Islet precursor cell (in vitro differentiated cells): ENCODE results near the gene FOXK1.
"Not testable (repeated sequence)": the region's sequence is repeated elsewhere in the genome, so short reads cannot be mapped to it uniquely, and the experiment has no call there.

Source experiments
- DNase-seq: peaks from one replicate; pipeline ENCODE4 v3.0.0-alpha.2; 2018

FOXK1 gene

GRCh38 chr7:4667776-4668509 lies 14.2 kb upstream of the FOXK1 start:
- DNase-seq: no peak

- no peak for DNase-seq
Observed at GRCh38 chr7:4668510-4668847, 13.6 kb upstream of the FOXK1 start.

- DNase-seq: no peak
Observed at GRCh38 chr7:4670791-4671190, 11.3 kb upstream of the FOXK1 start.

- DNase-seq: no peak
Observed at GRCh38 chr7:4675771-4676367, 6.2 kb upstream of the FOXK1 start.

GRCh38 chr7:4677518-4677917 lies 4.6 kb upstream of the FOXK1 start:
- not testable (repeated sequence) for DNase-seq

- DNase-seq: no peak
Observed at GRCh38 chr7:4681218-4681851, 760 bp upstream of the FOXK1 start.

GRCh38 chr7:4682621-4683042 lies 537 bp downstream of the FOXK1 start:
- DNase-seq: peak; percentile 74

DNA sequence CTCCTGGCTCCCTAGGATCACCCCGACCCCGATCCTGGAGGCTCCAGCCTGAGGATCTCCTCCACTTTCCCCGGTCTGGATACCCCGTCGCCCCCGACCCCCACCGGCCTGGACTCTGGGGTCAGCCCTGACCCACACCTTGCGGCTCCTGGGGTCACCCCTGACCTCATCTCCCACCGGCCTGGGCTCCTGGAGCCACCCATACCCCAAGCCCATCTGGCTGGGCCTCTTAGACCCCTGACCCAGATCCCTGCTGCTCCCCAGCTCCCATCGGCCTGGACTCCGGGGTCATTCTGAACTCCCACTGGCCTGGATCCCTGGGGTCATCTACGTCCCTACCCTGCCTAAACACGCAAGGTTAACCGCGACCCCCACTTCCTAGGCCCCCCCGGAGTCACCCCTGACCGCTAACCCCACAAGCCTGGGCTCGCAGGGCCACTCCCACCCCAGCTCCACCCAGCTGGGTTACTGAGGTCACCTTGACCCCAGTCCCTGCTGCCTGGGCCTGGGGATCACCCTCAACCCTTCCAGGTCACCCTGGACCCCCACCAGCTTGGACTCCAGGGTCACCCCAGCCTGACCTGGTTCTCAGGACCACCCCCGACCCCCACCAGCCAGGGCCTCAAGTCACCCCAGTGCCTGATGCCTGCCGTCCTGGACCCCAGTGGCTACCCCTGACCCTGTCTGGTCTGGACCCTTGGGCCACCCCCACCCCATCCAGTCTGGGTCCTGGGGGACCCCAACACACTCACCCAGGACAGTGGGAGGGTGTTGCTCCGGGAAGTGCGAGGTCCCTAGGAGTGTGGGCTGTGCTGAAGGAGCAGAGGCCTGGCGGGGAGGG lies 1.2 kb downstream of the FOXK1 start:
- no peak for DNase-seq

GRCh38 chr7:4683884-4684565 lies 1.9 kb downstream of the FOXK1 start:
- peak; percentile 71 for DNase-seq

DNA sequence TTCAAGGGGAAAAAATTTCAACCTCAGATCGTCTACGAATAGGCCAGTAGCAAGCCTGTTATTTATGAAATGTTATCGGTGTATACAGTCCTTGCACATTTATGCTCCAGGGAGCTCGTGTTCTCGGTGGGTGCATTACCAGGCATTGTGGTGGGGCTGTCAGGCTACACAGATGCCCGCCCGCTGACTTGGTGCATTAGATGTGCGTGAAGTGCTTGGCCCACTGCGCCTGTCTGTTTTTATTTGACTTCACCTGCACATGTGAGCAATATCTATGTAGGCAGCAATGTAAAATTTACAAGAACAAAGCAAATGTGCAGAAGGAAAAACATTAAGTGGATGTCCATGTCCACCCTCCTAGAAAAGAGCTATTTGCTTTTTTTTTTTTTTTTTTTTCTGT lies 2.8 kb downstream of the FOXK1 start:
- DNase-seq: no peak

GRCh38 chr7:4685676-4686075 lies 3.6 kb downstream of the FOXK1 start:
- DNase-seq: not testable (repeated sequence)

DNA sequence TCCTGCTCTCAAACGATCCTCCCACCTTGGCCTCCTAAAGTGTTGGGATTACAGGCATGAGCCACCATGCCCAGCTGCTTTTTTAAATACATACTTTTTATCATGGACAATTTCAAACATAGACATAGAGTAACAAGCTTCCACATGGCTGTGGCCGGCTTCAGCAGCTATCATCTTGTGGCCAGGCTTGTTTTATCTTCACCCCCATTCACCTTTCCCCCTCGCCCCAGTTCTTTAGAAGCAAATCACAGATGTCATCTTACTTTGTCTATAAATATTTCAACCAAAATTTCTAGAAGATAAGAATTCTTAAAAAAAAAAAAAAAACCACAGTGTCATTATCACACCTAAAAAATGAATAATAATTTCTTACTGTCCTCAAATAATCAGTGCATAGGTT lies 5.9 kb downstream of the FOXK1 start:
- DNase-seq: no peak

GRCh38 chr7:4689151-4689550 lies 7.1 kb downstream of the FOXK1 start:
- no peak for DNase-seq

GRCh38 chr7:4689668-4690067 lies 7.6 kb downstream of the FOXK1 start:
- DNase-seq: no peak

DNA sequence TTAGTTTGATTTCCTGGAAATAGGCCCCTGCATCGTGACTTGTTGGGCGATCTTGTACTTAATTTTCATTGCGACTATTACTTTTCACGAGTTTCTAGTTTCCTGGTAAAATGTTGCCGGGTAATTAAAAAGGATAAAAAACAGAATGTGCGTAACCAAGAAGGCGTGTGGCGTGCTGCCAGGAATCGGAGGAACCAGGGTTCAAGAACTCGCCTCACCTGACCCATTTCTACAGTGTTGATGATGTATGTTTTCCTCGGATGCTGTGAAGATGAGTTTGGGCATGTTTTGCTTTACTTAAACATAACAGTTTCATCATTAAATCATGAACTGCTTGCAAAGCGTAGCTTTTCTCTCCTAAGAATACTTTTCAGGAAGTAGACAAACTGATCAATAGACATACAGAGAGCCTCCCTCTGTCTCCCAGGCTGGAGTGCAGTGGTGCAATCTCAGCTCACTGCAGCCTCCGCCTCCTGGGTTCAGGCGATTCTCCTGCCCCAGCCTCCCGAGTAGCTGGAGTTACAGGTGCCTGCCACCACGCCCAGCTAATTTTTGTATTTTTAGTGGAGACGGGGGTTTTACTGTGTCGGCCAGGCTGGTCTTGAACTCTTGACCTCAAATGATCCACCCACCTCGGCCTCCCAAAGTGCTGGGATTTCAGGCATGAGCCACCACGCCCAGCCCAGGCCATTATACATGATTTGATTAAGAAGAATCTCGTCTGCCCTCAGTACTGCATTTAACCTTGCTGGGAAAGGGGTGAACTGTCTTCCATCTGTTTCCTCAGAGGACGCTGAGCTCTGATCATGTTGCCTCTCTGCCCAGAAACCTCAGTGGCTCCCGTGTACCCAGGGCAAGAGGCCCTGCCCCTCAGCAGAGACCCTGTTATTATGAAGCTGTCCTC lies 9.1 kb downstream of the FOXK1 start:
- DNase-seq: no peak

DNA sequence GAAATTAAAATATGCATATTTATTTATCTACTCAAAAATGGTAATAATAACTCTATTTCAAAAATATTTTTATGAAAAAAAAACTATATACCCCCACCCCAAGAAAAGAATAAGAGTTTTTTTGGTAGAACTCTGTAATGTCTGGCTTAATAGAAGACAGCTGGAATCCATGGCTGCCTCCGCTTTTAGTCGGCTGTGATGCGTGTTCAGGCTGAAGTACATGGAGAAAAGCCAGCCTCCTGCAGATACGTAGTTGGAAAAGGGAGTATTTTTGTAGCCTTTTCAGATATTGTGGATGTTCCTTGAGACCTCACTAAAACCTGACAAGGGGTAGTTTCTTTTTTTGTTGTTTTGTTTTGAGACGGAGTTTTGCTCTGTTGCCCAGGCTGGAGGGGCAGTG lies 10.0 kb downstream of the FOXK1 start:
- no peak for DNase-seq

GRCh38 chr7:4692622-4693021 lies 10.5 kb downstream of the FOXK1 start:
- not testable (repeated sequence) for DNase-seq

DNA sequence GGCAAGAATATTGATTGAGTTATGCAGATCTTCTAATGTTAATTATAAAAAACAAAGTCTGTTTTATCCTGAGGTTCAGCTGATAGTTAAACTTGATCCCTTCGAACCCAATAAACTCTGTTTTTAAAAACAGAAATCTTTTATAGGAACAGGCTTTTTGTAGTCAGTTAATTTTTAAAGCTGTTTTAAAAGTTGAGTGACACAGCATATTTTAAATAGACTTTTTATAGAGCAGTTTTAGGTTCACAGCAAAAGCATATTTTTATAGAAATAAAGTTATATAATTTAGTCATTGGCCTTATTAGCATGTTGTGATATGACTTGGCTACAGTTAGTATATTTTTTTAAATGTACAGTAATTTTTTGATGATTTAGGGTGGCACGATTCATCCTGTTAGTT lies 11.1 kb downstream of the FOXK1 start:
- DNase-seq: no peak

DNA sequence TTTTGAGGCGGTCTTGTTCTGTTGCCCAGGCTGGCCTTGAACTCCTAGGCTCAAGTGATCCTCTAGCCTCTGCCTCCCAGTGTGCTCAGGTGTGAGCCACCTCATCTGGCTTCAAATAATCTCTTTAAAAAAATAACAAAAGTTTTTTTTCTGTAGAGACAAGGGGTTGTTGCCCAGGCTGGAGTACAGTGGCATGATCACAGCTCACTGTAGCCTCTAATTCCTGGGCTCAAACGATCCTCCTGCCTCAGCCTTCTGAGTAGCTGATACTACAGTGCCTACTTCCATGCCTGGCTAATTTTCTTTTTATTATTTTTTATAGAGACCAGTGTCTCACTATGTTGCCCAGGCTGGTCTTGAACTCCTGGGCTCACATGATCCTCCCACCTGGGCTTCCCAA lies 11.7 kb downstream of the FOXK1 start:
- DNase-seq: no peak

- DNase-seq: no peak
Observed at GRCh38 chr7:4694305-4694704, 12.2 kb downstream of the FOXK1 start.

- no peak for DNase-seq
Observed at GRCh38 chr7:4698707-4699275, 16.7 kb downstream of the FOXK1 start.
